ENCODE data around the gene AATK.

Gene AATK

GRCh38 chr17:81182596-81182995 is 16.6 kb upstream of the AATK start:
- Histone ChIP-seq H3K18ac (ENCODE audit: low read length) (no peak overlapping the region), H2BK5ac (ENCODE audit: low read length) (no peak overlapping the region), H3K4me1 (ENCODE audit: control insufficient read depth, low read depth, low read length) (no peaks in the 10 kb centered on the region), H3K9ac (ENCODE audit: low read length) (no peak overlapping the region), H3K79me1 (ENCODE audit: low read length) (no peaks in the 10 kb centered on the region), H4K8ac (ENCODE audit: low read depth, low read length) (no peak overlapping the region), H3K4me3 (ENCODE audit: low read length) (no peak overlapping the region), H3K4me2 (ENCODE audit: low read length) (no peak overlapping the region), H2AK5ac (ENCODE audit: low read length) (no peak overlapping the region), H2BK15ac (replicated peaks; ENCODE audit: low read depth) (no peak overlapping the region), H3K23ac (ENCODE audit: low read length) (no peak overlapping the region), H3K79me2 (ENCODE audit: control insufficient read depth, insufficient read depth, low read length) (no peaks in the 10 kb centered on the region), H3K27ac (ENCODE audit: low read depth, low read length) (no peak overlapping the region), H3K56ac (ENCODE audit: low read length) (no peak overlapping the region), H2BK120ac (ENCODE audit: low read depth, low read length) (no peak overlapping the region), H3K36me3 (ENCODE audit: control insufficient read depth, insufficient read depth, low read length) (no peaks in the 10 kb centered on the region), H3K27me3 (ENCODE audit: insufficient read depth, low read length, poor library complexity) (no peaks in the 10 kb centered on the region), H3K4ac (ENCODE audit: low read depth, low read length) (no peak overlapping the region), H4K5ac (ENCODE audit: low read length) (no peak overlapping the region)
- no CpG with 5 or more reads among the region's 5 CpGs for WGBS (ENCODE audit: extremely low coverage, insufficient coverage, low lambda C conversion rate)
- no peak for DNase-seq

GRCh38 chr17:81181811-81182185 is 15.8 kb upstream of the AATK start:
- WGBS (ENCODE audit: extremely low coverage, insufficient coverage, low lambda C conversion rate): no CpG with 5 or more reads among the region's 19 CpGs
- Histone ChIP-seq H2AK5ac (ENCODE audit: low read length) (no peak overlapping the region), H3K36me3 (ENCODE audit: control insufficient read depth, insufficient read depth, low read length) (no peaks in the 10 kb centered on the region), H3K9ac (ENCODE audit: low read length) (no peak overlapping the region), H4K8ac (ENCODE audit: low read depth, low read length) (no peak overlapping the region), H3K79me1 (ENCODE audit: low read length) (no peaks in the 10 kb centered on the region), H3K79me2 (ENCODE audit: control insufficient read depth, insufficient read depth, low read length) (no peaks in the 10 kb centered on the region), H3K18ac (ENCODE audit: low read length) (no peak overlapping the region), H3K56ac (ENCODE audit: low read length) (no peak overlapping the region), H3K4me1 (ENCODE audit: control insufficient read depth, low read depth, low read length) (no peaks in the 10 kb centered on the region), H2BK15ac (replicated peaks; ENCODE audit: low read depth) (no peak overlapping the region), H3K27me3 (ENCODE audit: insufficient read depth, low read length, poor library complexity) (no peaks in the 10 kb centered on the region), H3K27ac (ENCODE audit: low read depth, low read length) (no peak overlapping the region), H4K5ac (ENCODE audit: low read length) (no peak overlapping the region), H3K4ac (ENCODE audit: low read depth, low read length) (no peak overlapping the region), H3K4me2 (ENCODE audit: low read length) (no peak overlapping the region), H3K4me3 (ENCODE audit: low read length) (no peak overlapping the region), H3K23ac (ENCODE audit: low read length) (no peak overlapping the region), H2BK5ac (ENCODE audit: low read length) (no peak overlapping the region), H2BK120ac (ENCODE audit: low read depth, low read length) (no peak overlapping the region)
- DNase-seq: no peak

DNA sequence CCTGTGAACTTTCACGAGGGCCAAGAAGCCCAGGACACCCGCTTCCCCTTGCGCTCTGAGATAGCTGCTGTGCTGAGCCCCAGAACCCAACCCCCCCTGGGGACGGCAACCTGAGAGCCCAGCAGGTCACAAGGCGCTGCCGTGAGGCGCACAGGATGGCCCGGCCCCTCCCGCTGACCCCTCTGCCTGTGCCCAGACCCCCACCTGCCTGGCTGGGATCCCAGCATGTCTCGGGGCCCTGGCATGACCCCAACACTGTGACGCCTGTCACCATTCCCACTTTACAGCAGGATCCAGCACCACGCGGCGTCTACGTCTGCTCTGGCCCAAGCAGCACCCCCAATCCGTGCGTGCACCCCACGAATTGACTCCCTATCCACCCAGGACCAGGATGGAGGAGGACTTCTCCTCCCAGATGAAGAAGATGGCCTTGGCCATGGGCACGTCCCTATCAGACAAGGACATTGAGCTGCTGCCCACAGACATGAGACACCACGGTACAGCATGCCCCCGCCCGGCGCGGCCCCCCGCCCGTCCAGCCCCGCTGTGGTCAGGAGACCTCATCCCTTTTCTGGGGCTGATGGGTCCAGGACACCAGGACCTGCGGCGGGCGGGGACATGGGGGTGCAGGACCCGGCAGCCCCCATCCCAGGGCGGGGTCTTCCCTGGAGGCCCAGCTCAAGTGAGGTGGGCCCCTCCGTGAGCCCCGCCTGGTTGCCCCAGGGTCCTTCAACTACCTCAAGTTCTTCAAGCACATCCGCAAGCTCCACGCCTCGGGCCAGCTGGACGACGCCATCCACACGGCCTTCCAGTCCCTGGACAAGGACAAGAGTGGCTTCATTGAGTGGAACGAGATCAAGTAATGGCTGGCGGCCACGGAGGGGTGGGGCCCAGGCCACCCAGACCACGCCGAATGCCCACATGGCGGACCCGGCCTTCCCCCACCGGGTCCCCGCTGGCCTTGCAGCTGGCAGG is 15.1 kb upstream of the AATK start:
- H3K27me3 ChIP-seq (ENCODE audit: insufficient read depth, low read length, poor library complexity): no peaks in the 10 kb centered on the region
- H3K4me2 ChIP-seq (ENCODE audit: low read length): no peak overlapping the region
- no peak overlapping the region for H3K9ac ChIP-seq (ENCODE audit: low read length)
- H3K56ac ChIP-seq (ENCODE audit: low read length): no peak overlapping the region
- no peaks in the 10 kb centered on the region for H3K36me3 ChIP-seq (ENCODE audit: control insufficient read depth, insufficient read depth, low read length)
- no peak for DNase-seq
- no peak overlapping the region for H2AK5ac ChIP-seq (ENCODE audit: low read length)
- no peaks in the 10 kb centered on the region for H3K79me2 ChIP-seq (ENCODE audit: control insufficient read depth, insufficient read depth, low read length)
- H3K27ac ChIP-seq (ENCODE audit: low read depth, low read length): no peak overlapping the region
- H3K4me1 ChIP-seq (ENCODE audit: control insufficient read depth, low read depth, low read length): no peaks in the 10 kb centered on the region
- no peaks in the 10 kb centered on the region for H3K79me1 ChIP-seq (ENCODE audit: low read length)
- no peak overlapping the region for H3K4ac ChIP-seq (ENCODE audit: low read depth, low read length)
- H4K8ac ChIP-seq (ENCODE audit: low read depth, low read length): no peak overlapping the region
- no peak overlapping the region for H3K18ac ChIP-seq (ENCODE audit: low read length)
- no CpG with 5 or more reads among the region's 49 CpGs for WGBS (ENCODE audit: extremely low coverage, insufficient coverage, low lambda C conversion rate)
- no peak overlapping the region for H2BK120ac ChIP-seq (ENCODE audit: low read depth, low read length)
- no peak overlapping the region for H2BK5ac ChIP-seq (ENCODE audit: low read length)
- H4K5ac ChIP-seq (ENCODE audit: low read length): no peak overlapping the region
- no peak overlapping the region for H3K23ac ChIP-seq (ENCODE audit: low read length)
- no peak overlapping the region for H3K4me3 ChIP-seq (ENCODE audit: low read length)
- H2BK15ac ChIP-seq (replicated peaks; ENCODE audit: low read depth): no peak overlapping the region

GRCh38 chr17:81179861-81180260 is 13.8 kb upstream of the AATK start:
- Histone ChIP-seq H3K79me1 (ENCODE audit: low read length) (no peaks in the 10 kb centered on the region), H4K8ac (ENCODE audit: low read depth, low read length) (no peak overlapping the region), H3K4ac (ENCODE audit: low read depth, low read length) (no peak overlapping the region), H3K18ac (ENCODE audit: low read length) (no peak overlapping the region), H3K4me2 (ENCODE audit: low read length) (no peak overlapping the region), H2BK15ac (replicated peaks; ENCODE audit: low read depth) (no peak overlapping the region), H2BK5ac (ENCODE audit: low read length) (no peak overlapping the region), H2BK120ac (ENCODE audit: low read depth, low read length) (no peak overlapping the region), H3K36me3 (ENCODE audit: control insufficient read depth, insufficient read depth, low read length) (no peaks in the 10 kb centered on the region), H3K4me3 (ENCODE audit: low read length) (no peak overlapping the region), H3K79me2 (ENCODE audit: control insufficient read depth, insufficient read depth, low read length) (no peaks in the 10 kb centered on the region), H3K4me1 (ENCODE audit: control insufficient read depth, low read depth, low read length) (no peaks in the 10 kb centered on the region), H3K23ac (ENCODE audit: low read length) (no peak overlapping the region), H3K27me3 (ENCODE audit: insufficient read depth, low read length, poor library complexity) (no peaks in the 10 kb centered on the region), H3K27ac (ENCODE audit: low read depth, low read length) (no peak overlapping the region), H3K56ac (ENCODE audit: low read length) (no peak overlapping the region), H3K9ac (ENCODE audit: low read length) (no peak overlapping the region), H2AK5ac (ENCODE audit: low read length) (no peak overlapping the region), H4K5ac (ENCODE audit: low read length) (no peak overlapping the region)
- WGBS (ENCODE audit: extremely low coverage, insufficient coverage, low lambda C conversion rate): no CpG with 5 or more reads among the region's 12 CpGs
- no peak for DNase-seq

DNA sequence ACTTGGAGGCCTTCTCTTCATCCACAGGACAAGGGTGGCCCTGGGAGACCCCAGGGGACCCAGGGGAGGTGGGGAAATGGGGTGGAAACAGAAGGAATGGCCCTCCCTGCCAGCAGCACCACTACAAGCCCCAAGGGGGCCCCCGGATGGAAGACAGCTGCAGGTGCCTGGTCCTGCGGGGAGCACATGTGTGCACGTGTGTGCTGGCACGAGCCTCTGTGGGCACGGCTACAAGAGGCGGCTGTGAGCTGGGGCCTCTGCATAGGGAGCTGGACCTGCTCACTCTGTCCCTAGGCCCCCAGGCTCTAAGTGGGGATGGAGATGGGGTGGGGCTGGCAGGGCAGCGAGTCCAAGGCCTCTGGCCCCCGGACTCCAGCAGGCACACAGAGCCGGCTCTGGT is 13.2 kb upstream of the AATK start:
- H4K5ac ChIP-seq (ENCODE audit: low read length): no peak overlapping the region
- no peak overlapping the region for H3K23ac ChIP-seq (ENCODE audit: low read length)
- no peaks in the 10 kb centered on the region for H3K4me1 ChIP-seq (ENCODE audit: control insufficient read depth, low read depth, low read length)
- no peak overlapping the region for H2AK5ac ChIP-seq (ENCODE audit: low read length)
- no peak overlapping the region for H3K18ac ChIP-seq (ENCODE audit: low read length)
- no peak overlapping the region for H4K8ac ChIP-seq (ENCODE audit: low read depth, low read length)
- no peak overlapping the region for H2BK120ac ChIP-seq (ENCODE audit: low read depth, low read length)
- H3K27me3 ChIP-seq (ENCODE audit: insufficient read depth, low read length, poor library complexity): no peaks in the 10 kb centered on the region
- H2BK15ac ChIP-seq (replicated peaks; ENCODE audit: low read depth): no peak overlapping the region
- WGBS (ENCODE audit: extremely low coverage, insufficient coverage, low lambda C conversion rate): no CpG with 5 or more reads among the region's 9 CpGs
- no peaks in the 10 kb centered on the region for H3K36me3 ChIP-seq (ENCODE audit: control insufficient read depth, insufficient read depth, low read length)
- no peak overlapping the region for H3K4ac ChIP-seq (ENCODE audit: low read depth, low read length)
- H3K27ac ChIP-seq (ENCODE audit: low read depth, low read length): no peak overlapping the region
- no peak overlapping the region for H3K9ac ChIP-seq (ENCODE audit: low read length)
- DNase-seq: no peak
- H3K56ac ChIP-seq (ENCODE audit: low read length): no peak overlapping the region
- no peak overlapping the region for H3K4me3 ChIP-seq (ENCODE audit: low read length)
- H2BK5ac ChIP-seq (ENCODE audit: low read length): no peak overlapping the region
- H3K79me1 ChIP-seq (ENCODE audit: low read length): no peaks in the 10 kb centered on the region
- H3K79me2 ChIP-seq (ENCODE audit: control insufficient read depth, insufficient read depth, low read length): no peaks in the 10 kb centered on the region
- H3K4me2 ChIP-seq (ENCODE audit: low read length): no peak overlapping the region

Measured in mesendoderm (in vitro differentiated cells).